ENCODE results near the gene HCRTR1.

The HCRTR1 gene

GRCh38 chr1:31669786-31670592 is 52.5 kb downstream of the HCRTR1 start:
- no peak for DNase-seq

GRCh38 chr1:31670593-31670964 is 53.1 kb downstream of the HCRTR1 start:
- DNase-seq: no peak

GRCh38 chr1:31671147-31671546 is 53.7 kb downstream of the HCRTR1 start:
- no peak for DNase-seq

DNA sequence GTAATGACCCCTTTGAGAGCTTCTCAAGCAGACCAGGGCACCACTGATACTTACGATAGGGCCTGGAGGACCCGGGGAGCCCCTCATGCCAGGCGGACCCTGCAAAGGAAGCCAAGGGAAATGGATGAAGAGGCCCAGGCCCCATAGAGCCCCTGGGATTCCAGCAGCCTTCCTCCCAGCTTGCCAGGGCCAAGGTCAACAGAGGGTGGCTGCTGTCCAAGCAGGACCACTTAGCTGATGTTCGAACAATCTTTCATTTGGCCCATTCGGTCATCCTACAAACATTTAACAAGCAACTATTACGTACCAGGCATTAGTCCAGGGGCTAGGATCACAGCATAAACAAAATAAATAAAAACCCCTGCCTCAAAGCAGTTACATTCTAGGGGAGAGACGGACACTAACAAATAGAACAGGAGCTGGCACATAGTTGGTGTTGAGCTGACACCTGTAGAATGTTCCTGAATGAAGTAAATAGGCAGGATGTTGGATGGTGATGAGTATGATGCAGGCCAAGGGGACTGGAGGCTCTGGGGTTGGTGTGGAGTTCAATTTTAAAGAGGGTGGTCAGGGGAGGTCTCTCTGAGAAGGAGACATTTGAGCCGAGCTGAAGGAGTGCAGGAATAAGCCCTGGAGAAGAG is 54.2 kb downstream of the HCRTR1 start:
- DNase-seq: no peak

- DNase-seq: no peak
Observed at GRCh38 chr1:31672986-31673385, 55.5 kb downstream of the HCRTR1 start.

DNA sequence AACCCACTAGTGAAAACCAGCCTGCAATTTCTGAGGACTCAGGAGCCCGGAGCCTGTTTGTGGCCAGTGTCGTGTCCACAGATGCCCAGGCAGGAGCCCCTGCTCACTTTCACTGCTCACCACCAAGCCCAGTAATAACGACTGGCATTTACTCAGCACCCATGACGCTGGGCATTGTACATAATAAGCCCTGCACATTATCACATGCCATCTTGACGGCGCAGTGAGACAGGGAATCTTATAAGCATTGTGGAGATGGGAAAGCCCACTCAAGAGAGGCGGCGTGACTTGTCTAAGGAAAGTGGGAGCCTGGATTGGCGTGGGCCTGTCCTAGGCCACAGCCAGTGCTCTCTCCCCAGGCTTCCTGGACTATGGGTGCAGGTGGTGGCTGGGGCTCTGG is 55.9 kb downstream of the HCRTR1 start:
- DNase-seq: no peak

- no peak for DNase-seq
Observed at GRCh38 chr1:31674626-31675025, 57.1 kb downstream of the HCRTR1 start.

- DNase-seq: no peak
Observed at GRCh38 chr1:31675161-31675560, 57.7 kb downstream of the HCRTR1 start.

DNA sequence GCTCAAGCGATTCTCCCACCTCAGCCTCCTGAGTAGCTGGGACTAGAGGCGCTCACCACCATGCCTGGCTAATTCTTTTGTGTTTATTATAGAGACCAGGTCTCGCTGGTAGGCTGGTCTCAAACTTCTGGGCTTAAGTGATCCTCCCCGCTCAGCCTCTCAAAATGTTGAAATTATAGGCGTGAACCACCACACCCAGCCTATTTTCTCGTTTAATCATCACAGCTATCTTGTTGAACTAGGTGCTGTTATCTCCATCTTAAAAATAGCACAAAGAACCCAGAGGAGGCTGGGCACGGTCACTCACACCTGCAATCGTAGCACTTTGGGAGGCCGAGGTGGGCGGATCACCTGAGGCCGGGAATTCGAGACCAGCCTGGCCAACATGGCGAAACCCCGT is 58.3 kb downstream of the HCRTR1 start:
- no peak for DNase-seq

Data from AML-193 (cell line).